Prostate gland (tissue), 2 donors: ENCODE results near the gene TMPRSS2. TPM values are rescaled to one million over a fixed set of nuclear protein-coding genes. Genes with fewer than 3 reads are reported as not detected.
A peak's percentile ranks its signal among the peaks of the same experiment; 100 is the strongest.

Experiments
- DNase-seq: peaks from one replicate; pipeline ENCODE4 v3.0.0-alpha.2; 2019; ENCODE audit warnings: low spot score
- H3K27ac ChIP-seq, 2 donors: fragments of 200-600 bp; sonication (generic); 2 replicates each; pipeline ENCODE4 v1.5.1; 2017 to 2019
- H3K27me3 ChIP-seq: fragments of 200-600 bp; sonication (generic); replicated peaks from 2 replicates; pipeline ENCODE4 v1.5.1; 2019; ENCODE audit not compliant: insufficient read depth
- H3K36me3 ChIP-seq, 2 donors: fragments of 200-600 bp; sonication (generic); 1 replicate in 1 of 2; 2 replicates in 1 of 2; pipeline versions ENCODE4 v1.5.1 to v1.8.1; 2017 to 2019
- H3K4me1 ChIP-seq: fragments of 200-600 bp; sonication (generic); replicated peaks from 2 replicates; pipeline ENCODE4 v1.5.1; 2019
- H3K4me3 ChIP-seq, 2 donors: fragments of 200-600 bp; sonication (generic); 2 replicates each; pipeline ENCODE4 v1.5.1; 2017 to 2019
- H3K9me3 ChIP-seq: fragments of 200-600 bp; sonication (generic); 2 replicates; pipeline ENCODE4 v1.5.1; 2017
- POLR2A ChIP-seq: fragments of 450-650 bp; IDR thresholded peaks from one replicate; pipeline ENCODE4 v1.6.1; 2016; ENCODE audit warnings: antibody characterized with exemption, mild to moderate bottlenecking
- POLR2AphosphoS5 ChIP-seq: sonication (generic); formaldehyde crosslinking; IDR thresholded peaks from one replicate; pipeline ENCODE4 v1.6.1; 2017; ENCODE audit warnings: antibody characterized with exemption
- WGBS: methylation state at CpG from one replicate; pipeline ENCODE4 v1.1.5; 2018; 5-methylcytosine and 5-hydroxymethylcytosine counted together
- intact Hi-C: fragments of 100-400 bp; cut with DNase I; formaldehyde crosslinking; loops from one replicate; pipeline ENCODE4 v1.14.2; 2022
- total RNA-seq, 2 donors: library from RNA; depleted of rRNA; stranded (reverse); fragments of >200 nt; gene quantifications; one replicate each; pipeline ENCODE4 v1.1.0, GENCODE V29; 2016
- TF ChIP-seq, protein P1 (sequence below), 4 experiments: fragments of 200-600 bp in 2 of 4; fragments of 450-650 bp in 2 of 4; sonication (generic) in 2 of 4; IDR thresholded peaks; 1 replicate in 3 of 4; 2 replicates in 1 of 4; pipeline ENCODE4 v1.5.1; 2016 to 2019; ENCODE audit warnings: antibody characterized with exemption in 4 of 4, mild to moderate bottlenecking in 2 of 4, moderate library complexity in 2 of 4

TMPRSS2 gene
- total RNA-seq, 2 donors from 2014 or later = 336 to 786 TPM

GRCh38 chr21:41460578-41461527 lies 47.1 kb downstream of the TMPRSS2 start:
- peak; percentile 80 for DNase-seq
- Histone ChIP-seq H3K27me3 (no peaks in the 10 kb centered on the region), H3K4me3 (no peak overlapping the region), H3K27ac (peak overlapping the region; percentile 12 to 29), H3K36me3 (peaks cover 0 to 8% of the 10 kb centered on the region in 2 donors), H3K4me1 (no peaks in the 10 kb centered on the region), H3K9me3 (no peaks in the 10 kb centered on the region)
- WGBS = 31% methylated on average over 17 of the region's 17 CpGs
- TF ChIP-seq, protein P1, sequence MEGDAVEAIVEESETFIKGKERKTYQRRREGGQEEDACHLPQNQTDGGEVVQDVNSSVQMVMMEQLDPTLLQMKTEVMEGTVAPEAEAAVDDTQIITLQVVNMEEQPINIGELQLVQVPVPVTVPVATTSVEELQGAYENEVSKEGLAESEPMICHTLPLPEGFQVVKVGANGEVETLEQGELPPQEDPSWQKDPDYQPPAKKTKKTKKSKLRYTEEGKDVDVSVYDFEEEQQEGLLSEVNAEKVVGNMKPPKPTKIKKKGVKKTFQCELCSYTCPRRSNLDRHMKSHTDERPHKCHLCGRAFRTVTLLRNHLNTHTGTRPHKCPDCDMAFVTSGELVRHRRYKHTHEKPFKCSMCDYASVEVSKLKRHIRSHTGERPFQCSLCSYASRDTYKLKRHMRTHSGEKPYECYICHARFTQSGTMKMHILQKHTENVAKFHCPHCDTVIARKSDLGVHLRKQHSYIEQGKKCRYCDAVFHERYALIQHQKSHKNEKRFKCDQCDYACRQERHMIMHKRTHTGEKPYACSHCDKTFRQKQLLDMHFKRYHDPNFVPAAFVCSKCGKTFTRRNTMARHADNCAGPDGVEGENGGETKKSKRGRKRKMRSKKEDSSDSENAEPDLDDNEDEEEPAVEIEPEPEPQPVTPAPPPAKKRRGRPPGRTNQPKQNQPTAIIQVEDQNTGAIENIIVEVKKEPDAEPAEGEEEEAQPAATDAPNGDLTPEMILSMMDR (IDR thresholded peaks at IDR 0.05) = peak; percentile 67 to 91 (median 77)
- TF ChIP-seq POLR2A = no peak
- intact Hi-C loops = loop anchor here (1.0 to 5.0 kb wide), 2 partner anchors 178 to 339 kb away; no protein-coding TSS in a partner anchor

- H3K4me1 ChIP-seq = no peaks in the 10 kb centered on the region
- H3K27ac ChIP-seq = no peak overlapping the region
- no peaks in the 10 kb centered on the region for H3K36me3 ChIP-seq
- no peak overlapping the region for H3K4me3 ChIP-seq
- TF ChIP-seq, protein P1 (IDR thresholded peaks at IDR 0.05) = no peak
- no peak for TF ChIP-seq POLR2AphosphoS5
- TF ChIP-seq POLR2A = no peak
- no peaks in the 10 kb centered on the region for H3K27me3 ChIP-seq
- 86% methylated on average over 9 of the region's 9 CpGs for WGBS
- no peaks in the 10 kb centered on the region for H3K9me3 ChIP-seq
- intact Hi-C loops = loop anchor here (1.0 to 5.0 kb wide), 3 partner anchors 177 to 338 kb away; partner anchors contain the start of gene BACE2
- no peak for DNase-seq
These were observed 47.9 kb downstream of the TMPRSS2 start for GRCh38 chr21:41459884-41460534.

- 86% methylated on average over 22 of the region's 22 CpGs for WGBS
These were observed 49.4 kb downstream of the TMPRSS2 start for GRCh38 chr21:41458559-41458958.

DNA sequence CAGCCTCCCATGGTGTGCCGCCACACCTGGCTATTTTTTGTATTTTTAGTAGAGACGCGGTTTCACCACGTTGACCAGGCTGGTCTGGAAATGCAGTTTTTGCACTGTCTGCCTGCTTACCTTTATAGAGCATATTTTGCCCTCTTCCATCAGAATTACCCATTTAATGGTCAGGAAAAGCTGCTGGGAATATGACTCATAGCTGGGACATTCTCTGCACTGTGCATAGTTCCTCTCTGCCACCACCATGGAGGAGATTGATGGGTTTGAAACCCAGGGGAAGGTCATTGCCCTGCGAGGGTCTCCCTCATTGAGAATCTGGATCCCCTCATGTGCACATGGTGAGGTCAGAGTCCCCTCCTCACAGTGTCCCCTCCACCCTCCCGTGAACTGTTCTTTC lies 49.8 kb downstream of the TMPRSS2 start:
- Histone ChIP-seq H3K4me3 (no peak overlapping the region), H3K27me3 (no peaks in the 10 kb centered on the region), H3K27ac (no peak overlapping the region), H3K4me1 (no peaks in the 10 kb centered on the region), H3K36me3 (no peaks in the 10 kb centered on the region), H3K9me3 (no peaks in the 10 kb centered on the region)
- intact Hi-C loops = loop anchor here (5.0 kb wide), 1 partner anchor 291 kb away; the partner anchor contains the start of gene BACE2
- WGBS = 88% methylated on average over 6 of the region's 6 CpGs
- TF ChIP-seq POLR2A (no peak), POLR2AphosphoS5 (no peak)
- TF ChIP-seq, protein P1 (IDR thresholded peaks at IDR 0.05) = no peak
- no peak for DNase-seq

More at GRCh38 chr21:41458559-41458958, 49.4 kb downstream of the TMPRSS2 start:
- H3K4me3 ChIP-seq = no peak overlapping the region
- H3K27ac ChIP-seq = no peak overlapping the region
- intact Hi-C loops = loop anchor here (5.0 kb wide), 1 partner anchor 291 kb away; the partner anchor contains the start of gene BACE2
- H3K36me3 ChIP-seq = no peaks in the 10 kb centered on the region
- no peaks in the 10 kb centered on the region for H3K9me3 ChIP-seq
- TF ChIP-seq POLR2A (no peak), POLR2AphosphoS5 (no peak)
- TF ChIP-seq, protein P1 (IDR thresholded peaks at IDR 0.05) = no peak
- H3K4me1 ChIP-seq = no peaks in the 10 kb centered on the region
- DNase-seq = no peak
- H3K27me3 ChIP-seq = no peaks in the 10 kb centered on the region
